Hepatocyte (in vitro differentiated cells): Measurements from ENCODE around the gene FOCAD. TPM values are rescaled to one million over a fixed set of nuclear protein-coding genes. Genes with fewer than 3 reads are reported as not detected.

ENCODE experiments used
- DNase-seq: peaks from one replicate; pipeline ENCODE4 v3.0.0-alpha.2; 2016; ENCODE audit warnings: low spot score
- H2AFZ ChIP-seq: fragments of 200-600 bp; sonication (generic); 2 replicates; pipeline ENCODE4 v1.6.0; 2016; ENCODE audit warnings: antibody characterized with exemption, mild to moderate bottlenecking
- H3K27ac ChIP-seq: fragments of 200-600 bp; sonication (generic); 2 replicates; pipeline ENCODE4 v1.5.1; 2016; ENCODE audit warnings: mild to moderate bottlenecking
- H3K27me3 ChIP-seq: fragments of 200-600 bp; sonication (generic); 2 replicates; pipeline ENCODE4 v1.6.1; 2016
- H3K36me3 ChIP-seq: fragments of 200-600 bp; sonication (generic); replicated peaks from 2 replicates; pipeline ENCODE4 v1.5.1; 2016; ENCODE audit warnings: low read depth; ENCODE audit not compliant: insufficient read depth
- H3K4me1 ChIP-seq: fragments of 200-600 bp; sonication (generic); 2 replicates; pipeline ENCODE4 v1.5.1; 2016; ENCODE audit warnings: mild to moderate bottlenecking, moderate library complexity; ENCODE audit not compliant: insufficient read depth
- H3K4me2 ChIP-seq: fragments of 200-600 bp; sonication (generic); 2 replicates; pipeline ENCODE4 v1.6.0; 2016
- H3K4me3 ChIP-seq: fragments of 200-600 bp; sonication (generic); 2 replicates; pipeline ENCODE4 v1.5.1; 2016; ENCODE audit warnings: mild to moderate bottlenecking
- H3K79me2 ChIP-seq: fragments of 200-600 bp; sonication (generic); 2 replicates; pipeline ENCODE4 v1.6.0; 2017; ENCODE audit warnings: mild to moderate bottlenecking
- H3K9me2 ChIP-seq: fragments of 200-600 bp; sonication (generic); replicated peaks from 2 replicates; pipeline ENCODE4 v1.6.0; 2017; ENCODE audit warnings: mild to moderate bottlenecking; ENCODE audit not compliant: insufficient read depth
- H3K9me3 ChIP-seq: fragments of 200-600 bp; sonication (generic); 2 replicates; pipeline ENCODE4 v1.5.1; 2016; ENCODE audit warnings: low read depth, mild to moderate bottlenecking
- H4K20me1 ChIP-seq: fragments of 200-600 bp; sonication (generic); 2 replicates; pipeline ENCODE4 v1.6.0; 2016; ENCODE audit warnings: mild to moderate bottlenecking; ENCODE audit not compliant: insufficient read depth, poor library complexity, severe bottlenecking
- EZH2 ChIP-seq: fragments of 200-600 bp; sonication (generic); IDR thresholded peaks from 2 replicates; pipeline ENCODE4 v1.6.1; 2016; ENCODE audit warnings: antibody characterized with exemption, mild to moderate bottlenecking, borderline replicate concordance
- EZH2phosphoT487 ChIP-seq: fragments of 200-600 bp; sonication (generic); IDR thresholded peaks from one replicate; pipeline ENCODE4 v1.6.1; 2018; ENCODE audit warnings: antibody characterized with exemption, mild to moderate bottlenecking, low read depth, moderate library complexity; ENCODE audit not compliant: unreplicated experiment, severe bottlenecking
- WGBS: methylation state at CpG from one replicate; pipeline ENCODE4 v1.1.6; 2016; ENCODE audit warnings: low lambda C conversion rate; ENCODE audit errors: missing lambda C conversion rate; 5-methylcytosine and 5-hydroxymethylcytosine counted together
- polyA plus RNA-seq: library from polyadenylated mRNA; unstranded; fragments of >200 nt; fragmentation: Nextera tagmentation; extraction: Ambion mirVana; gene quantifications from 2 replicates; pipeline ENCODE4 v1.2.1, GENCODE V29; 2016
- total RNA-seq: library from RNA; depleted of rRNA; stranded (reverse); fragments of >200 nt; gene quantifications from 2 replicates; pipeline ENCODE4 v1.2.3, GENCODE V29; 2014
- TF ChIP-seq, protein P1 (sequence below): fragments of 200-600 bp; sonication (generic); IDR thresholded peaks from 2 replicates; pipeline ENCODE4 v1.5.1; 2016; ENCODE audit warnings: antibody characterized with exemption, mild to moderate bottlenecking; ENCODE audit not compliant: poor library complexity

Gene FOCAD
- total and polyA plus RNA-seq, 2 experiments from 2014 or later: 21.7 to 54.1 TPM

GRCh38 chr9:20990867-20991266 is 306.8 kb downstream of the FOCAD start:
- Histone ChIP-seq H3K9me3 (no peaks in the 10 kb centered on the region), H4K20me1 (no peaks in the 10 kb centered on the region), H3K27ac (no peak overlapping the region), H3K27me3 (no peaks in the 10 kb centered on the region), H3K4me2 (no peak overlapping the region), H3K4me1 (peaks cover 3% of the 10 kb centered on the region), H3K36me3 (no peaks in the 10 kb centered on the region), H3K9me2 (no peaks in the 10 kb centered on the region), H3K79me2 (no peaks in the 10 kb centered on the region), H2AFZ (no peak overlapping the region), H3K4me3 (no peak overlapping the region)
- TF ChIP-seq, protein P1, sequence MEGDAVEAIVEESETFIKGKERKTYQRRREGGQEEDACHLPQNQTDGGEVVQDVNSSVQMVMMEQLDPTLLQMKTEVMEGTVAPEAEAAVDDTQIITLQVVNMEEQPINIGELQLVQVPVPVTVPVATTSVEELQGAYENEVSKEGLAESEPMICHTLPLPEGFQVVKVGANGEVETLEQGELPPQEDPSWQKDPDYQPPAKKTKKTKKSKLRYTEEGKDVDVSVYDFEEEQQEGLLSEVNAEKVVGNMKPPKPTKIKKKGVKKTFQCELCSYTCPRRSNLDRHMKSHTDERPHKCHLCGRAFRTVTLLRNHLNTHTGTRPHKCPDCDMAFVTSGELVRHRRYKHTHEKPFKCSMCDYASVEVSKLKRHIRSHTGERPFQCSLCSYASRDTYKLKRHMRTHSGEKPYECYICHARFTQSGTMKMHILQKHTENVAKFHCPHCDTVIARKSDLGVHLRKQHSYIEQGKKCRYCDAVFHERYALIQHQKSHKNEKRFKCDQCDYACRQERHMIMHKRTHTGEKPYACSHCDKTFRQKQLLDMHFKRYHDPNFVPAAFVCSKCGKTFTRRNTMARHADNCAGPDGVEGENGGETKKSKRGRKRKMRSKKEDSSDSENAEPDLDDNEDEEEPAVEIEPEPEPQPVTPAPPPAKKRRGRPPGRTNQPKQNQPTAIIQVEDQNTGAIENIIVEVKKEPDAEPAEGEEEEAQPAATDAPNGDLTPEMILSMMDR: no peak
- TF ChIP-seq EZH2 (no peak), EZH2phosphoT487 (no peak)
- DNase-seq: no peak
- 97% methylated on average over 2 of the region's 2 CpGs for WGBS

- no peaks in the 10 kb centered on the region for H3K27me3 ChIP-seq
- H3K36me3 ChIP-seq: no peaks in the 10 kb centered on the region
- no peaks in the 10 kb centered on the region for H4K20me1 ChIP-seq
- H3K4me2 ChIP-seq: no peak overlapping the region
- WGBS: 84% methylated on average over 3 of the region's 3 CpGs
- H3K4me3 ChIP-seq: no peak overlapping the region
- no peaks in the 10 kb centered on the region for H3K79me2 ChIP-seq
- no peak overlapping the region for H3K27ac ChIP-seq
- no peaks in the 10 kb centered on the region for H3K9me2 ChIP-seq
- H3K4me1 ChIP-seq: no peaks in the 10 kb centered on the region
- TF ChIP-seq EZH2 (no peak), EZH2phosphoT487 (no peak)
- TF ChIP-seq, protein P1: no peak
- H2AFZ ChIP-seq: no peak overlapping the region
- no peak for DNase-seq
- H3K9me3 ChIP-seq: no peaks in the 10 kb centered on the region
Measured at GRCh38 chr9:20994486-20994885, 310.4 kb downstream of the FOCAD start.

DNA sequence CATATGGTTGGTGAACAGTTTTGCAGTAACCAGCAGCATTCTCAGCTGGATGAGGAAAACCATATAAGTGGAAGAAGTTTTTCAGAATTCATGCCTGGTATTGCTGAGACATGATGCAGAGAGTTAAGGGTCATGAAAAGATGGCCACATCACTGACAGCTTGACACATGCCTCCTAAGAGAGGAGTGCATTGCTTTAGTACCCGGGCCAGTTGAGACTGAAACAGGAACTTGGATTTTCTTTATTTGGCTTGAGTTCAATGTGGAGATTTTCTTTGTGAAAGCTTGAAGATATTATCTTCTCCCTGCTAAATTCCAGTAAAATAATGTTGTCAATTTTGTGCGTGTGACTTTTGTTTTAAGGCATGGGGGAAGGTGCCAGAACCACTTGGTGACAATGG is 311.6 kb downstream of the FOCAD start:
- no peaks in the 10 kb centered on the region for H3K36me3 ChIP-seq
- H3K4me2 ChIP-seq: no peak overlapping the region
- no peak overlapping the region for H3K4me3 ChIP-seq
- H3K79me2 ChIP-seq: no peaks in the 10 kb centered on the region
- H3K4me1 ChIP-seq: no peaks in the 10 kb centered on the region
- H2AFZ ChIP-seq: no peak overlapping the region
- no peak for DNase-seq
- no peaks in the 10 kb centered on the region for H3K9me2 ChIP-seq
- no peaks in the 10 kb centered on the region for H3K27me3 ChIP-seq
- peaks cover 5% of the 10 kb centered on the region for H3K9me3 ChIP-seq
- no peak for TF ChIP-seq EZH2phosphoT487
- TF ChIP-seq EZH2: no peak
- TF ChIP-seq, protein P1: no peak
- WGBS: 95% methylated on average over 2 of the region's 2 CpGs
- no peak overlapping the region for H3K27ac ChIP-seq
- no peaks in the 10 kb centered on the region for H4K20me1 ChIP-seq

GRCh38 chr9:20996809-20997208 is 312.8 kb downstream of the FOCAD start:
- TF ChIP-seq EZH2phosphoT487: no peak
- Histone ChIP-seq H3K4me3 (no peak overlapping the region), H3K27ac (no peak overlapping the region), H3K9me3 (peaks cover 5% of the 10 kb centered on the region), H3K79me2 (no peaks in the 10 kb centered on the region), H3K36me3 (no peaks in the 10 kb centered on the region), H3K27me3 (no peaks in the 10 kb centered on the region), H3K4me2 (no peak overlapping the region), H3K9me2 (no peaks in the 10 kb centered on the region), H4K20me1 (no peaks in the 10 kb centered on the region), H3K4me1 (no peaks in the 10 kb centered on the region), H2AFZ (no peak overlapping the region)
- 97% methylated on average over 2 of the region's 2 CpGs for WGBS
- no peak for DNase-seq
